ENCODE data around the gene GRIK2. TPM values are rescaled to one million over a fixed set of nuclear protein-coding genes. Genes with fewer than 3 reads are reported as not detected.

GRIK2 gene
- total and polyA plus RNA-seq, 2 experiments from 2014 or later = 0.21 to 0.45 TPM

- Histone ChIP-seq H3K4me3 (no peak overlapping the region), H3K36me3 (no peaks in the 10 kb centered on the region), H3K27ac (no peak overlapping the region), H3K4me1 (ENCODE audit: low read depth) (no peaks in the 10 kb centered on the region), H3K9me3 (ENCODE audit: low read depth) (no peaks in the 10 kb centered on the region), H3K27me3 (no peaks in the 10 kb centered on the region)
- no peak for DNase-seq (ENCODE audit: low read depth in 1 of 2, low spot score in 1 of 2)
- no peak for TF ChIP-seq CTCF (IDR thresholded peaks at IDR 0.05; ENCODE audit: low read depth, low read length)
These were observed 376.6 kb downstream of the GRIK2 start for GRCh38 chr6:101770116-101770515.

GRCh38 chr6:101776919-101777350 lies 383.4 kb downstream of the GRIK2 start:
- no peaks in the 10 kb centered on the region for H3K9me3 ChIP-seq (ENCODE audit: low read depth)
- DNase-seq (ENCODE audit: low read depth in 1 of 2, low spot score in 1 of 2) = no peak
- no peak overlapping the region for H3K27ac ChIP-seq
- TF ChIP-seq CTCF (IDR thresholded peaks at IDR 0.05; ENCODE audit: low read depth, low read length) = no peak
- H3K36me3 ChIP-seq = no peaks in the 10 kb centered on the region
- H3K4me3 ChIP-seq = no peak overlapping the region
- H3K27me3 ChIP-seq = no peaks in the 10 kb centered on the region
- H3K4me1 ChIP-seq (ENCODE audit: low read depth) = peaks cover 7% of the 10 kb centered on the region

GRCh38 chr6:101777646-101778045 lies 384.1 kb downstream of the GRIK2 start:
- peaks cover 7% of the 10 kb centered on the region for H3K4me1 ChIP-seq (ENCODE audit: low read depth)
- no peak overlapping the region for H3K27ac ChIP-seq
- no peak overlapping the region for H3K4me3 ChIP-seq
- no peaks in the 10 kb centered on the region for H3K36me3 ChIP-seq
- peak in 1 of 2 donors; percentile 39 for DNase-seq (ENCODE audit: low read depth in 1 of 2, low spot score in 1 of 2)
- H3K9me3 ChIP-seq (ENCODE audit: low read depth) = no peaks in the 10 kb centered on the region
- no peaks in the 10 kb centered on the region for H3K27me3 ChIP-seq
- TF ChIP-seq CTCF (IDR thresholded peaks at IDR 0.05; ENCODE audit: low read depth, low read length) = no peak

GRCh38 chr6:101779051-101779844 lies 385.7 kb downstream of the GRIK2 start:
- Histone ChIP-seq H3K27me3 (no peaks in the 10 kb centered on the region), H3K36me3 (no peaks in the 10 kb centered on the region), H3K4me1 (ENCODE audit: low read depth) (peaks cover 7% of the 10 kb centered on the region), H3K4me3 (no peak overlapping the region), H3K27ac (no peak overlapping the region), H3K9me3 (ENCODE audit: low read depth) (no peaks in the 10 kb centered on the region)
- no peak for TF ChIP-seq CTCF (IDR thresholded peaks at IDR 0.05; ENCODE audit: low read depth, low read length)
- DNase-seq (ENCODE audit: low read depth in 1 of 2, low spot score in 1 of 2) = peak; percentile 12 to 24

- no peak overlapping the region for H3K27ac ChIP-seq
- H3K9me3 ChIP-seq (ENCODE audit: low read depth) = no peaks in the 10 kb centered on the region
- H3K36me3 ChIP-seq = no peaks in the 10 kb centered on the region
- no peaks in the 10 kb centered on the region for H3K4me1 ChIP-seq (ENCODE audit: low read depth)
- no peak for DNase-seq (ENCODE audit: low read depth in 1 of 2, low spot score in 1 of 2)
- no peaks in the 10 kb centered on the region for H3K27me3 ChIP-seq
- no peak for TF ChIP-seq CTCF (IDR thresholded peaks at IDR 0.05; ENCODE audit: low read depth, low read length)
- H3K4me3 ChIP-seq = no peak overlapping the region
These were observed 389.8 kb downstream of the GRIK2 start for GRCh38 chr6:101783287-101783686.

Data from cardiac muscle cell (in vitro differentiated cells and primary cell).